SK-N-SH (cell line): ENCODE measurements around the gene EPHA5. TPM values are rescaled to one million over a fixed set of nuclear protein-coding genes. Genes with fewer than 3 reads are reported as not detected.

Experiments used
- CTCF ChIA-PET: fragments of 300-600, 350-600 bp; formaldehyde crosslinking; extraction: SDS; loops from one replicate; lab custom pipeline; 2021; lab: Yijun Ruan, JAX
- POLR2A ChIA-PET: fragments of 350-600 bp; sonication (Branson Sonifier 250); formaldehyde crosslinking; extraction: SDS; loops from one replicate; lab custom pipeline; 2020; ENCODE audit warnings: antibody characterized with exemption, inconsistent platforms; lab: Yijun Ruan, JAX
- DNase-seq: peaks from one replicate; pipeline ENCODE4 v3.0.0; 2012
- H2AFZ ChIP-seq: fragments of 200-600 bp; sonication (generic); 2 replicates; pipeline ENCODE4 v1.8.1; 2016; ENCODE audit warnings: antibody characterized with exemption, mild to moderate bottlenecking, low read depth
- H3F3A ChIP-seq: fragments of 200-600 bp; sonication (generic); replicated peaks from 2 replicates; pipeline ENCODE3; 2016; ENCODE audit warnings: antibody characterized with exemption, mild to moderate bottlenecking; ENCODE audit not compliant: insufficient read depth
- H3K27ac ChIP-seq, 2 experiments: fragments of 200-500 bp in 1 of 2; fragments of 200-600 bp in 1 of 2; sonication (Bioruptor generic) in 1 of 2; sonication (generic), shearing (Covaris generic) in 1 of 2; 2 replicates each; pipeline versions ENCODE4 v1.5.1 to v1.6.1; 2014 to 2016; ENCODE audit warnings: low read depth in 2 of 2, inconsistent platforms in 1 of 2, low read length in 1 of 2, mild to moderate bottlenecking in 1 of 2, mixed read lengths in 1 of 2
- H3K27me3 ChIP-seq: fragments of 200-600 bp; sonication (generic), shearing (Covaris generic); 2 replicates; pipeline ENCODE4 v1.6.1; 2016; ENCODE audit warnings: mixed run types; ENCODE audit not compliant: insufficient read depth
- H3K36me3 ChIP-seq, 2 experiments: fragments of 200-500 bp in 1 of 2; fragments of 200-600 bp in 1 of 2; sonication (Bioruptor generic) in 1 of 2; sonication (generic) in 1 of 2; replicated peaks in 1 of 2; 2 replicates each; pipeline versions ENCODE3 to v1.5.1; 2014 to 2016; ENCODE audit warnings: low read length in 1 of 2, mild to moderate bottlenecking in 1 of 2; ENCODE audit not compliant: insufficient read depth in 2 of 2, control insufficient read depth in 1 of 2
- H3K4me1 ChIP-seq, 2 experiments: fragments of 200-500 bp in 1 of 2; fragments of 200-600 bp in 1 of 2; sonication (Bioruptor generic) in 1 of 2; sonication (generic), shearing (Covaris generic) in 1 of 2; 2 replicates each; pipeline versions ENCODE4 v1.5.1 to v1.6.1; 2014 to 2016; ENCODE audit warnings: low read depth in 1 of 2, low read length in 1 of 2, mixed run types in 1 of 2; ENCODE audit not compliant: insufficient read depth in 2 of 2, control insufficient read depth in 1 of 2
- H3K4me2 ChIP-seq: fragments of 200-600 bp; sonication (generic), shearing (Covaris generic); 2 replicates; pipeline ENCODE4 v1.6.1; 2017; ENCODE audit warnings: mixed run types
- H3K4me3 ChIP-seq, 2 experiments: fragments of 200-500 bp in 1 of 2; fragments of 200-600 bp in 1 of 2; sonication (Bioruptor generic) in 1 of 2; sonication (generic), shearing (Covaris generic) in 1 of 2; 2 replicates each; pipeline versions ENCODE4 v1.5.1 to v1.8.1; 2014 to 2016; ENCODE audit warnings: low read depth in 2 of 2, inconsistent platforms in 1 of 2, low read length in 1 of 2, mild to moderate bottlenecking in 1 of 2, mixed read lengths in 1 of 2, moderate library complexity in 1 of 2
- H3K79me2 ChIP-seq: fragments of 200-600 bp; sonication (generic); 2 replicates; pipeline ENCODE4 v1.8.1; 2017; ENCODE audit warnings: mild to moderate bottlenecking; ENCODE audit not compliant: insufficient read depth
- H3K9ac ChIP-seq: fragments of 200-600 bp; sonication (generic); 2 replicates; pipeline ENCODE4 v1.6.1; 2017; ENCODE audit warnings: mixed run types
- H3K9me2 ChIP-seq: fragments of 200-600 bp; sonication (generic); 2 replicates; pipeline ENCODE4 v1.6.1; 2017; ENCODE audit warnings: mixed run types
- H3K9me3 ChIP-seq: fragments of 200-600 bp; sonication (generic); 2 replicates; pipeline ENCODE4 v1.6.1; 2017; ENCODE audit warnings: mixed run types, mild to moderate bottlenecking, moderate library complexity
- H4K20me1 ChIP-seq: fragments of 200-600 bp; sonication (generic); 2 replicates; pipeline ENCODE4 v1.6.1; 2017; ENCODE audit warnings: mild to moderate bottlenecking, mixed run types; ENCODE audit not compliant: insufficient read depth
- ELF1 ChIP-seq: IDR thresholded peaks from 2 replicates; pipeline ENCODE4 v1.4.0; 2012
- EZH2phosphoT487 ChIP-seq: fragments of 200-600 bp; sonication (generic); IDR thresholded peaks from 2 replicates; pipeline ENCODE4 v1.6.1; 2017; ENCODE audit warnings: low read depth, mixed run types, mild to moderate bottlenecking, antibody characterized with exemption, moderate library complexity, borderline replicate concordance
- FOSL2 ChIP-seq: IDR thresholded peaks from 2 replicates; pipeline ENCODE4 v1.4.0; 2012; ENCODE audit warnings: low read depth, mild to moderate bottlenecking, moderate library complexity, borderline replicate concordance
- FOXJ3 ChIP-seq: sonication (generic); formaldehyde crosslinking; IDR thresholded peaks from 2 replicates; pipeline ENCODE4 v1.5.1; 2020; ENCODE audit warnings: mild to moderate bottlenecking, missing genetic modification reagents
- GATA2 ChIP-seq: sonication (generic); formaldehyde crosslinking; IDR thresholded peaks from 2 replicates; pipeline ENCODE4 v1.5.0; 2020; ENCODE audit warnings: mild to moderate bottlenecking, missing genetic modification reagents
- MEF2A ChIP-seq: IDR thresholded peaks from 2 replicates; pipeline ENCODE4 v1.4.0; 2012; ENCODE audit warnings: low read depth, borderline replicate concordance
- POLR2AphosphoS5 ChIP-seq: IDR thresholded peaks from 2 replicates; pipeline ENCODE4 v1.6.1; 2012; ENCODE audit warnings: low read depth, low read length
- RAD21 ChIP-seq: IDR thresholded peaks from 2 replicates; pipeline ENCODE4 v1.6.1; 2012; ENCODE audit warnings: mild to moderate bottlenecking, low read length
- RCOR1 ChIP-seq: fragments of 150-350 bp; IDR thresholded peaks from 2 replicates; pipeline ENCODE4 v1.6.1; 2017; ENCODE audit warnings: antibody characterized with exemption, low read length
- TEAD4 ChIP-seq: IDR thresholded peaks from 2 replicates; pipeline ENCODE4 v1.4.0; 2012; ENCODE audit warnings: mild to moderate bottlenecking, borderline replicate concordance; ENCODE audit not compliant: insufficient read depth
- whole genome bisulfite sequencing: methylation state at CpG from one replicate; pipeline ENCODE4 v1.1.6; 2017; ENCODE audit warnings: low lambda C conversion rate; 5-methylcytosine and 5-hydroxymethylcytosine counted together
- polyA plus RNA-seq, 3 experiments: library from polyadenylated mRNA; depleted of rRNA; stranded (reverse); fragments of >200 nt; gene quantifications; 2 replicates each; pipeline ENCODE4 v1.2.3, GENCODE V29; 2012
- TF ChIP-seq, protein P1 (sequence below): IDR thresholded peaks from 2 replicates; pipeline ENCODE4 v1.4.0; 2012; ENCODE audit warnings: low read depth, borderline replicate concordance

The EPHA5 gene
- polyA plus RNA-seq, 1 of the 3 experiments (the other 2 are of a cell fraction) = not detected

DNA sequence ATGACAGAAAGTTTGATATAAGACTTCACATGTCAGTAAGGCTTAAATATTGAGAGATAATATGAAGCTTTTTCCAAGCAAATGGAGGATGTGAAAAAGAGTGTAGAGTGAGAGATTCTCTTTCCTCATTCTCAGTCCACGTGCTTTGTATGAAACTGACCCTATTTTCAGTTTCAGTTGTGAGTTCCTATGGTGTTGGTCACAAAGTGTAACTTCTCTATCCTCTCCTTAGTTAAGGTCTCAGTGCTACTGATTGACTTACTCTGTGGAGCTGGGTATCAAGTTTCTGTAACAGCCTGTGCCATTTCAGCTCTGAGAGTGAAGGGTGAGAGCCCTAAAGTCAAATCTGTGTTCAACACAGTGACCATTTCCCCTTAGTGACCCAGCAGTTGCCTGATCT is 277.2 kb downstream of the EPHA5 start:
- DNase-seq = no peak
- Histone ChIP-seq H3K36me3 (no peaks in the 10 kb centered on the region), H3F3A (no peaks in the 10 kb centered on the region), H2AFZ (no peak overlapping the region), H3K4me1 (no peaks in the 10 kb centered on the region), H3K4me3 (no peak overlapping the region), H4K20me1 (no peaks in the 10 kb centered on the region), H3K9ac (no peak overlapping the region), H3K79me2 (no peaks in the 10 kb centered on the region), H3K4me2 (no peak overlapping the region), H3K9me3 (no peaks in the 10 kb centered on the region), H3K9me2 (no peaks in the 10 kb centered on the region), H3K27me3 (no peaks in the 10 kb centered on the region), H3K27ac (no peak overlapping the region)
- ChIA-PET POLR2A (no interaction called here), CTCF (no interaction called here)
- 0% methylated on average over 1 of the region's 1 CpG for WGBS
- TF ChIP-seq FOXJ3 (CRISPR knock-in tag) = no peak
- no peak for TF ChIP-seq GATA2 (CRISPR knock-in tag)

GRCh38 chr4:65392488-65392887 is 277.8 kb downstream of the EPHA5 start:
- 4% methylated on average over 2 of the region's 2 CpGs for WGBS
- CTCF ChIA-PET = no interaction called here

DNA sequence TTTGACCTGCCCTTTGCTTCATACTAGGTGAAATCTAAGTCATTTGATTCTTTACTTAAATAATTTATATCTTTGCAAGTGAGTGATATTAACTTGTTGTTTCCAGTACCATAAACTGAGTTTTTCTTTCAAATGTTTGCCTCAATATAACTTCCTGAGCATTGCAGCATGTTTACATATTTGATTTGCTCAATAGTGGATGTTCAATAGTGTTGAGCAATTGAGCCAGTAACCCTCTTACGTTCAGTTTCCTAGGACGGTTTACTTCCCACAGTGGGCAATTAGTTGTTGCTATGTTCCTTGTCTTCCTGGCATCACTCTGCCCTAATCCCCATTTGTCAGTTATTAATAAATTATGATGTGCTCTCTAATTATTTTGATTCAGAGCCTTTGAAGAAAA is 278.5 kb downstream of the EPHA5 start:
- no peaks in the 10 kb centered on the region for H3K4me1 ChIP-seq
- no peaks in the 10 kb centered on the region for H3K36me3 ChIP-seq
- no peak for DNase-seq
- no peaks in the 10 kb centered on the region for H3K27me3 ChIP-seq
- ChIA-PET POLR2A (no interaction called here), CTCF (interaction anchor here (1.1 kb wide), 1 partner anchor 11 kb away, joined by 4 read pairs; no protein-coding TSS in a partner anchor)
- no peaks in the 10 kb centered on the region for H3K9me3 ChIP-seq
- no peak overlapping the region for H3K4me2 ChIP-seq
- 6% methylated on average over 2 of the region's 2 CpGs for WGBS
- no peaks in the 10 kb centered on the region for H3F3A ChIP-seq
- H3K27ac ChIP-seq = no peak overlapping the region
- no peak for TF ChIP-seq EZH2phosphoT487
- TF ChIP-seq RCOR1 = no peak
- TF ChIP-seq, protein P1, sequence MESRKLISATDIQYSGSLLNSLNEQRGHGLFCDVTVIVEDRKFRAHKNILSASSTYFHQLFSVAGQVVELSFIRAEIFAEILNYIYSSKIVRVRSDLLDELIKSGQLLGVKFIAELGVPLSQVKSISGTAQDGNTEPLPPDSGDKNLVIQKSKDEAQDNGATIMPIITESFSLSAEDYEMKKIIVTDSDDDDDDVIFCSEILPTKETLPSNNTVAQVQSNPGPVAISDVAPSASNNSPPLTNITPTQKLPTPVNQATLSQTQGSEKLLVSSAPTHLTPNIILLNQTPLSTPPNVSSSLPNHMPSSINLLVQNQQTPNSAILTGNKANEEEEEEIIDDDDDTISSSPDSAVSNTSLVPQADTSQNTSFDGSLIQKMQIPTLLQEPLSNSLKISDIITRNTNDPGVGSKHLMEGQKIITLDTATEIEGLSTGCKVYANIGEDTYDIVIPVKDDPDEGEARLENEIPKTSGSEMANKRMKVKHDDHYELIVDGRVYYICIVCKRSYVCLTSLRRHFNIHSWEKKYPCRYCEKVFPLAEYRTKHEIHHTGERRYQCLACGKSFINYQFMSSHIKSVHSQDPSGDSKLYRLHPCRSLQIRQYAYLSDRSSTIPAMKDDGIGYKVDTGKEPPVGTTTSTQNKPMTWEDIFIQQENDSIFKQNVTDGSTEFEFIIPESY = no peak
- TF ChIP-seq POLR2AphosphoS5 = no peak
- no peak for TF ChIP-seq ELF1
- no peak for TF ChIP-seq RAD21
- no peak for TF ChIP-seq MEF2A
- H3K9me2 ChIP-seq = no peaks in the 10 kb centered on the region
- no peak overlapping the region for H2AFZ ChIP-seq
- no peaks in the 10 kb centered on the region for H4K20me1 ChIP-seq
- no peak overlapping the region for H3K9ac ChIP-seq
- H3K79me2 ChIP-seq = no peaks in the 10 kb centered on the region
- H3K4me3 ChIP-seq = no peak overlapping the region

More at GRCh38 chr4:65392488-65392887, 277.8 kb downstream of the EPHA5 start:
- Histone ChIP-seq H3F3A (no peaks in the 10 kb centered on the region), H3K9me2 (no peaks in the 10 kb centered on the region), H3K27me3 (no peaks in the 10 kb centered on the region), H3K36me3 (no peaks in the 10 kb centered on the region)
- no peak for DNase-seq
- TF ChIP-seq FOSL2 = no peak
- TF ChIP-seq TEAD4 = no peak
- TF ChIP-seq, all 33 proteins: peak for 0
- POLR2A ChIA-PET = no interaction called here
- H3K79me2 ChIP-seq = no peaks in the 10 kb centered on the region
- no peak overlapping the region for H3K9ac ChIP-seq
- H3K4me1 ChIP-seq = no peaks in the 10 kb centered on the region
- no peak overlapping the region for H2AFZ ChIP-seq
- H3K9me3 ChIP-seq = no peaks in the 10 kb centered on the region
- no peak overlapping the region for H3K4me2 ChIP-seq
- no peak overlapping the region for H3K4me3 ChIP-seq
- H4K20me1 ChIP-seq = no peaks in the 10 kb centered on the region
- H3K27ac ChIP-seq = no peak overlapping the region
